GM12891 (cell line): ENCODE results near the gene RNF169.

Experiments
- PAX5 ChIP-seq: IDR thresholded peaks from 2 replicates; pipeline ENCODE4 v1.6.1; 2011; ENCODE audit warnings: low read length, moderate library complexity, mild to moderate bottlenecking; ENCODE audit not compliant: insufficient read depth, severe bottlenecking
- POLR2A ChIP-seq: IDR thresholded peaks from 2 replicates; pipeline ENCODE4 v1.6.1; 2011; ENCODE audit warnings: low read depth, low read length, control low read depth
- POLR2AphosphoS5 ChIP-seq: IDR thresholded peaks from 2 replicates; pipeline ENCODE4 v1.6.1; 2011; ENCODE audit warnings: low read depth, low read length, control low read depth
- TAF1 ChIP-seq: IDR thresholded peaks from 2 replicates; pipeline ENCODE4 v1.6.1; 2011; ENCODE audit warnings: low read depth, low read length, control low read depth

- TF ChIP-seq POLR2A: no peak
- no peak for TF ChIP-seq TAF1
- no peak for TF ChIP-seq POLR2AphosphoS5
- TF ChIP-seq PAX5: no peak
Measured at GRCh38 chr11:74839971-74840370, 91.3 kb downstream of the RNF169 start.
